HT1080 (cell line): ENCODE results near the gene RNF217. TPM values are rescaled to one million over a fixed set of nuclear protein-coding genes. Genes with fewer than 3 reads are reported as not detected.
"Not testable (repeated sequence)": the region's sequence is repeated elsewhere in the genome, so short reads cannot be mapped to it uniquely, and the experiment has no call there.

Source experiments
- DNase-seq: peaks from one replicate; pipeline ENCODE4 v3.0.0-alpha.2; 2015; ENCODE audit warnings: low read depth
- total RNA-seq: library from RNA; depleted of rRNA; stranded (reverse); fragments of >200 nt; shearing (Covaris generic); gene quantifications from 2 replicates; pipeline ENCODE4 v1.2.3, GENCODE V29; 2014

The RNF217 gene
- total RNA-seq, 1 experiment from 2014 or later = 9.6 TPM

GRCh38 chr6:125013938-125014660 is 51.9 kb downstream of the RNF217 start:
- DNase-seq = peak; percentile 49

GRCh38 chr6:125014661-125014957 is 52.4 kb downstream of the RNF217 start:
- no peak for DNase-seq

GRCh38 chr6:125015152-125015551 is 52.9 kb downstream of the RNF217 start:
- no peak for DNase-seq

- DNase-seq = no peak
Measured at GRCh38 chr6:125018136-125018535, 55.9 kb downstream of the RNF217 start.

- no peak for DNase-seq
Measured at GRCh38 chr6:125019281-125019680, 57.0 kb downstream of the RNF217 start.

GRCh38 chr6:125019918-125020317 is 57.7 kb downstream of the RNF217 start:
- no peak for DNase-seq

GRCh38 chr6:125020385-125020784 is 58.1 kb downstream of the RNF217 start:
- DNase-seq = no peak

- no peak for DNase-seq
Measured at GRCh38 chr6:125022391-125022989, 60.3 kb downstream of the RNF217 start.

- DNase-seq = no peak
Measured at GRCh38 chr6:125025164-125025854, 63.1 kb downstream of the RNF217 start.

GRCh38 chr6:125027287-125027686 is 65.0 kb downstream of the RNF217 start:
- DNase-seq = no peak

- DNase-seq = no peak
Measured at GRCh38 chr6:125030969-125031368, 68.7 kb downstream of the RNF217 start.

- DNase-seq = no peak
Measured at GRCh38 chr6:125031385-125031784, 69.1 kb downstream of the RNF217 start.

- not testable (repeated sequence) for DNase-seq
Measured at GRCh38 chr6:125034929-125035328, 72.7 kb downstream of the RNF217 start.

- not testable (repeated sequence) for DNase-seq
Measured at GRCh38 chr6:125036486-125036885, 74.2 kb downstream of the RNF217 start.

GRCh38 chr6:125037827-125038226 is 75.6 kb downstream of the RNF217 start:
- DNase-seq = no peak

GRCh38 chr6:125038925-125039324 is 76.7 kb downstream of the RNF217 start:
- no peak for DNase-seq

- peak; percentile 83 for DNase-seq
Measured at GRCh38 chr6:125041740-125042459, 79.7 kb downstream of the RNF217 start.

GRCh38 chr6:125044066-125044465 is 81.8 kb downstream of the RNF217 start:
- DNase-seq = no peak

GRCh38 chr6:125044667-125045066 is 82.4 kb downstream of the RNF217 start:
- DNase-seq = no peak

GRCh38 chr6:125046107-125046925 is 84.1 kb downstream of the RNF217 start:
- DNase-seq = no peak

- DNase-seq = no peak
Measured at GRCh38 chr6:125048274-125048673, 86.0 kb downstream of the RNF217 start.
